Left lung (tissue), 10 donors: Measurements from ENCODE around the gene GATA2. TPM values are rescaled to one million over a fixed set of nuclear protein-coding genes. Genes with fewer than 3 reads are reported as not detected.

ENCODE experiments used
- ATAC-seq: fragments of 200-7000 bp; cut with Tn5 transposase; one replicate; pipeline ENCODE4 v1.9.1; 2020; ENCODE audit warnings: moderate library complexity
- DNase-seq, 4 donors: peaks; one replicate each; pipeline ENCODE4 v3.0.0-alpha.2; 2013 to 2020
- H3K27ac ChIP-seq, 2 donors: fragments of 200-600 bp; sonication (generic) in 1 of 2; one replicate each; pipeline versions ENCODE4 v1.5.0 to v1.8.0; 2020 to 2021
- H3K27me3 ChIP-seq, 2 donors: fragments of 200-600 bp; sonication (generic) in 1 of 2; one replicate each; pipeline versions ENCODE4 v1.5.0 to v1.8.0; 2020 to 2021
- H3K36me3 ChIP-seq, 2 donors: fragments of 200-600 bp; sonication (generic) in 1 of 2; one replicate each; pipeline versions ENCODE4 v1.5.0 to v1.8.0; 2020 to 2021
- H3K4me1 ChIP-seq, 2 donors: fragments of 200-600 bp; one replicate each; pipeline ENCODE4 v1.8.0; 2021
- H3K4me3 ChIP-seq, 2 donors: fragments of 200-600 bp; sonication (generic) in 1 of 2; one replicate each; pipeline versions ENCODE4 v1.5.0 to v1.8.0; 2020 to 2021; ENCODE audit warnings: mild to moderate bottlenecking in 1 of 2
- H3K9me3 ChIP-seq, 2 donors: fragments of 200-600 bp; sonication (generic) in 1 of 2; one replicate each; pipeline versions ENCODE4 v1.5.0 to v1.8.0; 2020 to 2021
- CTCF ChIP-seq, 2 donors: fragments of 200-600 bp; sonication (generic) in 1 of 2; IDR thresholded peaks; one replicate each; pipeline versions ENCODE4 v1.5.0 to v1.8.0; 2021; ENCODE audit warnings: antibody characterized with exemption in 2 of 2
- intact Hi-C, 2 donors: fragments of 100-400 bp; cut with DNase I; formaldehyde crosslinking; loops; one replicate each; pipeline versions ENCODE4 v1.11.2 to v1.14.2; 2022
- polyA plus RNA-seq, 6 donors: library from polyadenylated mRNA; unstranded; fragments of 120-200 nt; gene quantifications; one replicate each; pipeline ENCODE4 v1.2.1, GENCODE V29; 2013; ENCODE audit not compliant: insufficient read length in 6 of 6
- total RNA-seq, 2 donors: library from RNA; stranded (reverse); fragmentation: NEBNext Ultra II Directional; extraction: Animal tissue kit (Norgen Biotek cat#: 25700); gene quantifications; one replicate each; pipeline ENCODE4 v1.2.1, GENCODE V29; 2021
- donor health status: DM: no; HTN: yes; CAD: no.
- donor health status: DM: no; HTN: no; CAD: no.

Gene GATA2
- total and polyA plus RNA-seq, 8 donors = 9.2 to 43.0 (median 15.1) TPM

DNA sequence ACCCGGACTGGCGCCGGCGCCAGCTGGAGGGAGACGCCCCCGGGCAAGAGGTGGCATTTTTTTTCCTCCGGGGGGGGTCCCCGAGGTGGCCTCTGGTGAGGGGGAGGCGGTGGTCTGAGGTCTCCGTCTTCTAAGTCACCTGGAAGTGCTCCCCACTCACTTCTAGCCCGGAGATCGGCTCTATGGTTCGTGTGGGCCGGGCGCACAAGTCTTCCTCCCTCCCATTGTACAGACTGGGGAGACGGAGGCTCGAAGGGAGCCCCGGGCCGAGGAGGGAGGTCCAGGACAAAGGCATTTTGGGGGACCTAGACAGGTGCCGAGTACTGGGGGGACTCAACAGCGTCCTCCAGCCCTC is 4.4 kb downstream of the GATA2 start:
- ATAC-seq = peak; percentile 2
- intact Hi-C loops = no loop called here

GRCh38 chr3:128487813-128488635 is 5.0 kb downstream of the GATA2 start:
- Histone ChIP-seq H3K4me1 (peaks cover 34 to 57% of the 10 kb centered on the region in 2 donors), H3K36me3 (no peaks in the 10 kb centered on the region), H3K27ac (peak overlapping the region; percentile 79 to 83), H3K9me3 (no peaks in the 10 kb centered on the region), H3K4me3 (peak overlapping the region; percentile 41 to 59), H3K27me3 (peaks cover 100% of the 10 kb centered on the region in 2 donors)
- no peak for TF ChIP-seq CTCF (IDR thresholded peaks at IDR 0.05)
- intact Hi-C loops = no loop called here
- peak; percentile 69 for ATAC-seq
- peak; percentile 66 to 87 (median 78) for DNase-seq

More for the DNA sequence above, 4.4 kb downstream of the GATA2 start:
- Histone ChIP-seq H3K27ac (peak overlapping the region; percentile 79 to 83), H3K9me3 (no peaks in the 10 kb centered on the region), H3K4me3 (peak overlapping the region; percentile 41 to 59), H3K27me3 (peaks cover 100% of the 10 kb centered on the region in 2 donors), H3K36me3 (no peaks in the 10 kb centered on the region), H3K4me1 (peaks cover 34 to 62% of the 10 kb centered on the region in 2 donors)
- TF ChIP-seq CTCF (IDR thresholded peaks at IDR 0.05) = no peak
- no peak for DNase-seq

- TF ChIP-seq CTCF (IDR thresholded peaks at IDR 0.05) = no peak
- peak overlapping the region; percentile 41 to 59 for H3K4me3 ChIP-seq
- peaks cover 98 to 100% of the 10 kb centered on the region in 2 donors for H3K27me3 ChIP-seq
- DNase-seq = no peak
- no peaks in the 10 kb centered on the region for H3K9me3 ChIP-seq
- no peaks in the 10 kb centered on the region for H3K36me3 ChIP-seq
- peak overlapping the region in 1 of 2 donors; percentile 83 for H3K27ac ChIP-seq
- ATAC-seq = no peak
- intact Hi-C loops = no loop called here
- peaks cover 34 to 57% of the 10 kb centered on the region in 2 donors for H3K4me1 ChIP-seq
Observed at GRCh38 chr3:128487538-128487812, 5.5 kb downstream of the GATA2 start.

- peaks cover 98 to 100% of the 10 kb centered on the region in 2 donors for H3K27me3 ChIP-seq
- no peak for ATAC-seq
- intact Hi-C loops = no loop called here
- no peaks in the 10 kb centered on the region for H3K9me3 ChIP-seq
- peaks cover 34 to 57% of the 10 kb centered on the region in 2 donors for H3K4me1 ChIP-seq
- peak overlapping the region in 1 of 2 donors; percentile 83 for H3K27ac ChIP-seq
- no peak for TF ChIP-seq CTCF (IDR thresholded peaks at IDR 0.05)
- peak overlapping the region; percentile 41 to 59 for H3K4me3 ChIP-seq
- peak in 1 of 4 donors; percentile 79 for DNase-seq
- H3K36me3 ChIP-seq = no peaks in the 10 kb centered on the region
Observed at GRCh38 chr3:128486681-128487537, 6.1 kb downstream of the GATA2 start.

DNA sequence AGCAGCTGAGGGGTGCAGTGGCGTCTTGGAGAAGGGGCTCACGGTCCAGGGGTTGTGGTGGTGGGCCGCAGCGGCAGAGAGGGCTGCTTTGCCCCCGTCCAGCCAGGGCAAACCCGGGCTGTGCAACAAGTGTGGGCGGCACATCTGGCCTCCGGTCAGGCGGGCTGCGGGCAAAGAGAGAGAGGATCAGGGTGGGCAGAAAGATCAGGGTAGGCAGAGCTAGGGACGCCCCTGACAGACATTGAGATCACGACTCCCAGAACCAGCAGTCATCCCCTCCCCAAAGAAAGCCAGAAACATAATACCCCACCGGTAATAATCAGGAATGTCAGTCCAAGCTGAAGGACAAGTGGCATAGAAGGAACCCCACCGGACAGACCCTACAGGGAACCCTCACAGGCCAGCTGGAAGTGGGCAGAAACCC is 6.8 kb downstream of the GATA2 start:
- intact Hi-C loops = no loop called here
- H3K27ac ChIP-seq = peak overlapping the region in 1 of 2 donors; percentile 83
- DNase-seq (peak in 1 of 4 donors; percentile 46), ATAC-seq (no peak)
- peaks cover 95 to 100% of the 10 kb centered on the region in 2 donors for H3K27me3 ChIP-seq
- no peaks in the 10 kb centered on the region for H3K9me3 ChIP-seq
- peaks cover 34 to 60% of the 10 kb centered on the region in 2 donors for H3K4me1 ChIP-seq
- TF ChIP-seq CTCF (IDR thresholded peaks at IDR 0.05) = no peak
- peak overlapping the region; percentile 41 to 59 for H3K4me3 ChIP-seq
- H3K36me3 ChIP-seq = no peaks in the 10 kb centered on the region
